GM13977 (cell line): ENCODE results near the gene ADCY3.

Experiments
- DNase-seq: peaks from one replicate; pipeline ENCODE4 v3.0.0; 2012; ENCODE audit warnings: low spot score
- CTCF ChIP-seq: IDR thresholded peaks from 2 replicates; pipeline ENCODE4 v1.5.1; 2012; ENCODE audit warnings: mild to moderate bottlenecking, control low read depth; ENCODE audit not compliant: insufficient read depth; ENCODE audit errors: extremely low read depth, missing control alignments
- in situ Hi-C: fragments of 300-500 bp; cut with MboI; formaldehyde crosslinking; loops from one replicate; pipeline ENCODE4 v1.12.0; 2022; ENCODE audit warnings: low sequenced_read_pairs, low pct_unique_long_range_greater_than_20kb, mixed read lengths, inconsistent platforms; ENCODE audit not compliant: unreplicated experiment

Gene ADCY3

GRCh38 chr2:24945907-24946306 is 25.9 kb upstream of the ADCY3 start:
- no peak for TF ChIP-seq CTCF
- DNase-seq: no peak
- in situ Hi-C loops: no loop called here

- in situ Hi-C loops: no loop called here
- no peak for TF ChIP-seq CTCF
- no peak for DNase-seq
Observed at GRCh38 chr2:24943427-24944053, 23.5 kb upstream of the ADCY3 start.

- no peak for DNase-seq
- in situ Hi-C loops: no loop called here
- no peak for TF ChIP-seq CTCF
Observed at GRCh38 chr2:24939353-24939752, 19.3 kb upstream of the ADCY3 start.

- in situ Hi-C loops: no loop called here
- DNase-seq: no peak
- TF ChIP-seq CTCF: no peak
Observed at GRCh38 chr2:24937236-24937635, 17.2 kb upstream of the ADCY3 start.

GRCh38 chr2:24935145-24935544 is 15.1 kb upstream of the ADCY3 start:
- TF ChIP-seq CTCF: no peak
- DNase-seq: no peak
- in situ Hi-C loops: no loop called here

GRCh38 chr2:24932715-24933114 is 12.7 kb upstream of the ADCY3 start:
- in situ Hi-C loops: no loop called here
- no peak for DNase-seq
- no peak for TF ChIP-seq CTCF

GRCh38 chr2:24930768-24931167 is 10.7 kb upstream of the ADCY3 start:
- in situ Hi-C loops: no loop called here
- DNase-seq: peak; percentile 84

More at GRCh38 chr2:24930768-24931167, 10.7 kb upstream of the ADCY3 start:
- no peak for TF ChIP-seq CTCF
